ENCODE measurements around the gene DDA1.

Gene DDA1

DNA sequence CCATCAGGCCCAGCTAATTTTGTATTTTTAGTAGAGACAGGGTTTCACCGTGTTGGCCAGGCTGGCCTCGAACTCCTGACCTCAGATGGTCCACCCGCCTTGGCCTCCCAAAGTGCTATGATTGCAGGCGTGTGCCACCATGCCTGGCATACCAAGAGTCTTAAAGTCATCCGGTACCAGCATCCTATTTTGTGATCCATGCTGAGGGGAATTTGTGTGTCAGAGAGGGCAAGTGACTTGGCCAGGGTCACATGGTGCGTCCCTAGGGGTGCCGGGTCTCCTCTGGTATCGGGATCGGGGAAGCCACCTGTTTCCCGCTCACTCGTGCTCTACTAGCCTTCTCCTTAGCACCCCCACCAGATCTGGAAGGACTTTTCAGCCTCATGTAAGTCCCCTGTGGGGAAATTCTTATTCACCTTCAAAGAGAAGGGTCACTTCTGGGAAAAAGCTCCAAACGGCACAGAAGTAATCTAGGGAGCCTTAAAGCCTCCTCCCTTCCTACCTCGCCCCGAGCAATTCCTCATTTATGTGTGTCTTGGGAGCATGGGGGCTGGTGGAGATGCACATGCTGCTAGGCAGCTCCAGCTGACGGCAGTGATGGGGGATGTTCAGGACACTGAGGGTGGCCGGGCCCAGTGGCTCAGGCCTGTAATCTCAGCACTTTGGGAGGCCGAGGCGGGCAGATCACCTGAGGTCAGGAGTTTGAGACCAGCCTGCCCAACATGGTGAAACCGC is 33.8 kb upstream of the DDA1 start:
- Histone ChIP-seq H3K27me3 (no peaks in the 10 kb centered on the region), H3K9me3 (no peaks in the 10 kb centered on the region), H3K4me3 (ENCODE audit: low read depth in 1 of 2, low read length in 1 of 2) (no peak overlapping the region), H3K4me1 (ENCODE audit: control insufficient read depth in 1 of 2, insufficient read depth in 1 of 2, low read depth in 1 of 2, low read length in 1 of 2) (peaks cover 0 to 4% of the 10 kb centered on the region in 2 experiments), H3K36me3 (peaks cover 65% of the 10 kb centered on the region), H3K27ac (no peak overlapping the region)
- TF ChIP-seq, protein P1, sequence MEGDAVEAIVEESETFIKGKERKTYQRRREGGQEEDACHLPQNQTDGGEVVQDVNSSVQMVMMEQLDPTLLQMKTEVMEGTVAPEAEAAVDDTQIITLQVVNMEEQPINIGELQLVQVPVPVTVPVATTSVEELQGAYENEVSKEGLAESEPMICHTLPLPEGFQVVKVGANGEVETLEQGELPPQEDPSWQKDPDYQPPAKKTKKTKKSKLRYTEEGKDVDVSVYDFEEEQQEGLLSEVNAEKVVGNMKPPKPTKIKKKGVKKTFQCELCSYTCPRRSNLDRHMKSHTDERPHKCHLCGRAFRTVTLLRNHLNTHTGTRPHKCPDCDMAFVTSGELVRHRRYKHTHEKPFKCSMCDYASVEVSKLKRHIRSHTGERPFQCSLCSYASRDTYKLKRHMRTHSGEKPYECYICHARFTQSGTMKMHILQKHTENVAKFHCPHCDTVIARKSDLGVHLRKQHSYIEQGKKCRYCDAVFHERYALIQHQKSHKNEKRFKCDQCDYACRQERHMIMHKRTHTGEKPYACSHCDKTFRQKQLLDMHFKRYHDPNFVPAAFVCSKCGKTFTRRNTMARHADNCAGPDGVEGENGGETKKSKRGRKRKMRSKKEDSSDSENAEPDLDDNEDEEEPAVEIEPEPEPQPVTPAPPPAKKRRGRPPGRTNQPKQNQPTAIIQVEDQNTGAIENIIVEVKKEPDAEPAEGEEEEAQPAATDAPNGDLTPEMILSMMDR (IDR thresholded peaks at IDR 0.05), result no peak

DNA sequence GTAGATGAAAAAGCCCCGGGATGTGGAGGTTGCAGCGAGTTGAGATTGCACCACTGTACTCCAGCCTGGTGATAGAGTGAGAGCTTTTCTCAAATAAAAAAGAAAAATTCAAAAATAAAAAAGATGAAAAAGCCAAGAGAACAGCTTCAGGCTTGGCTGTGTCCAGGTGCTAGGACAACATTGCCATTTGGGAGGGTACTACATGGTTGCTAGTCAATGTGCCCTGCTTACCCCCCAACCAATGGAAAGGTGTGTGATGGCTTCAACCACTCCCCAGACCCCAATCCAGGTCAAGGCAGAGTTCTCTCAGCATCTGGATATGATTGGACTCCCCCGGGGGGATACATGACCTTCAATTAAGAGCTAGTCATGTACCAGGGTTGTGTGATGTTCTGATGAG is 29.9 kb upstream of the DDA1 start:
- Histone ChIP-seq H3K27me3 (no peaks in the 10 kb centered on the region), H3K4me1 (ENCODE audit: control insufficient read depth in 1 of 2, insufficient read depth in 1 of 2, low read depth in 1 of 2, low read length in 1 of 2) (peaks cover 20 to 23% of the 10 kb centered on the region in 2 experiments), H3K36me3 (peaks cover 42% of the 10 kb centered on the region), H3K27ac (no peak overlapping the region), H3K4me3 (ENCODE audit: low read depth in 1 of 2, low read length in 1 of 2) (no peak overlapping the region), H3K9me3 (no peaks in the 10 kb centered on the region)
- TF ChIP-seq, protein P1 (IDR thresholded peaks at IDR 0.05), result no peak

DNA sequence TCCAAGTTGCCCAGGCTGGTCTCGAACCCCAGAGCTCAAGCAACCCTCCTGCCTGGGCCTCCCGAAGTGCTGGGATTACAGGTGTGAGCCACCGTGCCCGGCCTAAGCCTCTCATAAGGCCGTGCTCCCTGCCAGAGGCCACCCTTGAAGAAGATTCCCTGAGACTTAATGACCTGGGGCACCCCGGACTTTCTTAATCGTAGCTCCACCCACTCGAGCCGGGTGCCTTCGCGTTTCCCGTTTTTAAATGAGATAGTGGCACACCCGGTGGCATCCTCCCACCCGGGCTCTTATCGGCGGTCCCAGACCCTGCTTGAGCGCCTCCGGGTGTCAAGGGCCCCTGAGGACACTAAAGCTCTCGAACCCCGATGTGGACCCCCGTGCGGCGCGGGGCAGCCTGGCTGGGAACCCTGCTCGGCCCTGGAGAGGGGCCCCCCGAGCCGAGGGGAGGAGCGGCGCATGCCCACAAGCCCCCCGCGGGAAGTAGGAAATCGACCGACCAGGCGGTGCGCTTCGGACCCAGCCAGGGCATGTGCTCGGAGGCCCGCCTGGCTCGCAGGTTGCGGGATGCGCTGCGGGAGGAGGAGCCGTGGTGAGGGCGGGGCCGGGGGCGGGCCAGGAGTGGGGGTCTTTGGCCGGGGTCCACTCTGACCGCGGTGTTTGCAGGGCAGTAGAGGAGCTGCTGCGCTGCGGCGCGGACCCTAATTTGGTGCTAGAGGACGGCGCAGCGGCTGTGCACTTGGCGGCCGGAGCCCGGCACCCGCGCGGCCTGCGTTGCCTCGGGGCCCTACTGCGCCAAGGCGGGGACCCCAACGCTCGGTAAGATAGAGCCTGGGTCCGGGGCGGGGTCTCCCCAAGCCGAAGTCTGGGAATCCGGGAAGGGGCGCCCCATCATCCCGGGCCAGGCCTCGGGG is 27.7 kb upstream of the DDA1 start, which contains the start of gene ANKLE1:
TSS of gene ANKLE1 (plus strand) at position 511 of the 914 bp plus-strand sequence. CDS start at position 531, 20 bp downstream.
- TF ChIP-seq, protein P1 (IDR thresholded peaks at IDR 0.05), result no peak
- Histone ChIP-seq H3K36me3 (peaks cover 19% of the 10 kb centered on the region), H3K4me3 (ENCODE audit: low read depth in 1 of 2, low read length in 1 of 2) (peak within 1 kb of the TSS; percentile 64 to 72), H3K9me3 (no peaks in the 10 kb centered on the region), H3K27ac (peak within 1 kb of the TSS; percentile 41), H3K4me1 (ENCODE audit: control insufficient read depth in 1 of 2, insufficient read depth in 1 of 2, low read depth in 1 of 2, low read length in 1 of 2) (peaks cover 20 to 23% of the 10 kb centered on the region in 2 experiments), H3K27me3 (no peaks in the 10 kb centered on the region)

DNA sequence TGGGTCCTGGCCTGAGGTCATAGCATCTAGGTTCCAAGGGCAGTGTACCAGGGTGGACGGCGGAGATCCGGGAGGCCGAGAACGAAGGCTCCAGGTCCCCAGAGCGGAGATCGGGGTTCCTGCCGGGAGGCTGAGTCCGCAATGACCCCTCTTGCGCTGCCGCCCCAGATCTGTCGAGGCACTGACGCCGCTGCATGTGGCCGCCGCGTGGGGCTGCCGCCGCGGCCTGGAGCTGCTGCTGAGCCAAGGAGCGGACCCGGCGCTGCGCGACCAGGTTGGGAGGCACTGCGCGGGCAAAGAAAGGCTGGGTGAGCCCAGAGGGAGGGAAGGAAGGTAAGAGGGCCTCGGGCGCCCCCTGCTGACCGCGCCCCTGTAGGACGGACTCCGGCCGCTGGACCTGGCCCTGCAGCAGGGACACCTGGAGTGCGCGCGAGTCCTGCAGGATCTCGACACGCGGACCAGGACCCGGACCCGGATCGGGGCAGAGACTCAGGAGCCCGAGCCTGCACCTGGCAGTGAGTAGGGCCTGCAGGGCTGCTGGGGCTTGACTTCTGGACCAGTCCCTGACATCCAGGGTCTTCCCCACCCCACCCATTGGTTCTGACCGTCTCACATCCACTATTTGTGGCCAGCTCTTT is 26.8 kb upstream of the DDA1 start:
- H3K36me3 ChIP-seq, result peaks cover 10% of the 10 kb centered on the region
- no peaks in the 10 kb centered on the region for H3K9me3 ChIP-seq
- peaks cover 20 to 23% of the 10 kb centered on the region in 2 experiments for H3K4me1 ChIP-seq (ENCODE audit: control insufficient read depth in 1 of 2, insufficient read depth in 1 of 2, low read depth in 1 of 2, low read length in 1 of 2)
- TF ChIP-seq, protein P1 (IDR thresholded peaks at IDR 0.05), result peak; percentile 92
- peak overlapping the region; percentile 64 to 72 for H3K4me3 ChIP-seq (ENCODE audit: low read depth in 1 of 2, low read length in 1 of 2)
- H3K27me3 ChIP-seq, result no peaks in the 10 kb centered on the region
- H3K27ac ChIP-seq, result peak overlapping the region; percentile 18

DNA sequence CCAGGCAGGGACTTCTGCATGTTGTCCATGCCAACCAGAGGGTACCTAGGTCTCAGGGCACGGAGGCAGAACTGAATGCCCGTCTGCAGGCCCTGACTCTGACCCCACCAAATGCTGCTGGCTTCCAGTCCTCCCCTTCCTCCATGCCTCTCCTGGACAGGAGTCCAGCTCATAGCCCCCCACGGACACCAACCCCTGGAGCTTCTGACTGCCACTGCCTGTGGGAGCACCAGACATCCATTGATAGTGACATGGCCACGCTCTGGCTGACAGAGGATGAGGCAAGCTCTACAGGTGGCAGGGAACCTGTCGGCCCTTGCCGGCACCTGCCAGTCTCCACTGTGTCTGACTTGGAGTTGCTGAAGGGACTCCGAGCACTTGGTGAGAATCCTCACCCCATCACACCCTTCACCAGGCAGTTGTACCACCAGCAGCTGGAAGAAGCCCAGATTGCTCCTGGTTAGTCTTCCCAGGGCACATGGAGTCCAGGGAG is 25.8 kb upstream of the DDA1 start:
- no peak overlapping the region for H3K4me3 ChIP-seq (ENCODE audit: low read depth in 1 of 2, low read length in 1 of 2)
- H3K27me3 ChIP-seq, result no peaks in the 10 kb centered on the region
- peaks cover 6% of the 10 kb centered on the region for H3K36me3 ChIP-seq
- TF ChIP-seq, protein P1 (IDR thresholded peaks at IDR 0.05), result no peak
- no peaks in the 10 kb centered on the region for H3K9me3 ChIP-seq
- H3K27ac ChIP-seq, result no peak overlapping the region
- H3K4me1 ChIP-seq (ENCODE audit: control insufficient read depth in 1 of 2, insufficient read depth in 1 of 2, low read depth in 1 of 2, low read length in 1 of 2), result peaks cover 20 to 22% of the 10 kb centered on the region in 2 experiments
